GM19193 (cell line): Measurements from ENCODE around the gene WWTR1.

Experiments used
- POLR2A ChIP-seq: IDR thresholded peaks from 4 replicates; pipeline ENCODE4 v1.6.1; 2011; ENCODE audit not compliant: insufficient read depth, insufficient read length; ENCODE audit errors: extremely low read depth

Gene WWTR1

DNA sequence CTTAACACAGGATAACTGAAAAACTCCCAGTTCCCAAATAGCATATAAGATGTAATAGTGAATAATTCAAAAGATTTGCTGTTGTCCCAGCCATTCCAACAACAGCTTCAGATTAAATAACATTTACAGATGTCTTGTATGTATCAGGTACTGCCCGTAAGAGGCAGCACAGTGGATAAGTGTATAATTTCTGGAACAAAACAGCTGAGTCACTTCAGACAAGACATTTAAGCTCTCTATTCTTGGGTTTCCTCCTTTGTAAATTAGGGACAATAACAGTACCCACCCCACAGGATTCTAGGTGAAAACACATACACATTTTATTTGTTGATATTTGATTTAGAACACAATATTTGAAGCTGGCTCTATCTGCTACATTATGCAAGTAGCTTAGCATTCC is 2.6 kb upstream of the WWTR1 start:
- TF ChIP-seq POLR2A: no peak

DNA sequence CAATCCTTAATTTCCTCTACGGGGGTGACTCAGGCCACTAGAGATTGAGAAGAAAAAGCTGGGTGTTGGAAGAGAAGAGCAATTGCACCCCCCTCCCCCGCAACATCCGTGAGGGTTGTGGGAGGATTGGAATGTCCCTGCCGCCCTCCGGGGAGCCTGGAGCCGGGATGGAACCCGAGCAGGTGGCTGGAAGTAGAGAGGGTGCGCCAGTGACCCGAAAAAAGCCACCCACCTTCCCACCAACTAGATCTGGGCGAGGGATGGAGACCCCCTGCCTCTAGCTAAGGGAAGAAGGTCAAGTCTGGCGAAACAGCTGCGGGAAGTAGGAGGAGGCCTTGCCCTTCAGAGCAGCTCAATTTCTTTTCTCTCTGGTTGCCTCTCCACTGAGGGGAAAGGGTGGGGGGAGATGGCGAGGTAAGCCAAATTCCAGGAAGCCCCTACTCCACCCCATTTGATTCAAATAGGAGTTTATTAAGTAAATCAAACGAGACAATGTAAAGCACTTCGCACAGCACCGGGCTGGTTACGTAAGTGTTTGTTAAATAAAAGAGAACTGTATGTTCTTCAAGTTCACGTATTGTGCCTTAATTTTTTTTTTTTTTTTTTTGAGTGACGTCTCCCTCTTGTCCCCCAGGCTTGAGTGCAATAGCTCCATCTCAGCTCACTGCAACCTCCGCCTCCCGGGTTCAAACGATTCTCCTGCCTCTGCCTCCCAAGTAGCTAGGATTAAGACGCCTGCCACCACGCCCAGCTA is 1.1 kb upstream of the WWTR1 start:
- TF ChIP-seq POLR2A: no peak

DNA sequence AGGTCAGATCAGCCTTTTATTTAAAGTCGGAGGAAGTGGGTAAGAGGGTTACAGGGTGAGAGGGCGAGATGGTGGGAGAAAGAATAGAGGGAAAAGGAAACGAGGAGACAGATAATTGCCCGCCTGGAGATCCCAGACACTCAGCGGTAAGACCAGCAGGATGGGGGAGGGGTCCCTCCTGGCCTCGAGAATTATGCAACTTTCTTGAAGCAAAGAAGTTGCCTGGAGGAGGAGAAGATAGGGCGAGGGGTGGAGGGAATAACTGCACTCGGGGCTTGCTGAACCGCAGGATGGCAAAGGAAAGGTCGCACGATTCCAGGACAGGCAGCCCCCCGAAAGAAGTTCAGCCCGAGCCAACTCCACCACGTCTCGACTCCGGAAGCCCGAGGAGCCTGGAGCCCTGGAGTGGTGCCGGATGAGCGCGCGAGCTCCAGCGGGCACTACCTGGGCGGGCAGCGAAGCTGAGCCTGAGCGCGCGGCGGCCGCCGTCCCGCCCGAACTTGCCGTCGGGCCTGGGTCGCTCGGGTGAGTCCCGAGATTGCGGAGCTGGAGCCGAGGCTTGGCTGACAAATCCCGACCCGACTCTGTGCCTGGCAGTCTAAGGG is 402 bp downstream of the WWTR1 start:
- no peak for TF ChIP-seq POLR2A

DNA sequence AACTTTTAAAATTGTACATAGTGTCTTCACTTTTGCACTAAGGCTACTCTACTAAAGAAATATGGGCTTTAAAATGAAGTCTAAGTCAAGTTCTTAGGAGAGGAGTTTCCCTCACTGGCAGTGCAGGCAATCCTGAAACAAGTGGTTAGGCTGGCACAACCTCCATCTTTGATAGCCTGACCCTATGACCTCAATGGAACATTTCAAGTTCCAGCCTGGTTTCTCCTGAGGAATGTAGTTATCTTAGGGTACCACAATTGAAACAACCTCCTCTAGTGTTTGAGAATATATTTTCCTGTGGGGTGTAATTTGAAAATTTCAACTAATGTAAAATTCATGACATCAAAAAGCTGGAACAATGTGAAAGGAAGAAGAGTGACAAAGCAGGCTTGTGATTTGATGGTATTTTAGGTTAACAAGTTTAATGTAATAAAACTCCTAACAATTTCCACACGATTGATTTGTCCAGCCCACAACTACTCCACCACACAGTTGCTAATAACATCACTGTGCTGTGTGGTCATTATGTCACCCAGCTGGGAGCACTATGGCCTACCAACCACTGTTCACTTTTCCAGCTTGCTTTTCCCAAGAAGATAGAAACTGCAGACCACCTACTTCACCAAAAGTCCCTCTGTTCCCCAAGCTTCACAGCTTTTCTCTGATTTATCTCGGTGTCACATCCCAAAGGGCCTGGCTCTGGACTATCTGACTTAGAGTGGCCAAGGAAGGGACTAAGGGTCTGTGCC is 1.8 kb downstream of the WWTR1 start:
- no peak for TF ChIP-seq POLR2A

DNA sequence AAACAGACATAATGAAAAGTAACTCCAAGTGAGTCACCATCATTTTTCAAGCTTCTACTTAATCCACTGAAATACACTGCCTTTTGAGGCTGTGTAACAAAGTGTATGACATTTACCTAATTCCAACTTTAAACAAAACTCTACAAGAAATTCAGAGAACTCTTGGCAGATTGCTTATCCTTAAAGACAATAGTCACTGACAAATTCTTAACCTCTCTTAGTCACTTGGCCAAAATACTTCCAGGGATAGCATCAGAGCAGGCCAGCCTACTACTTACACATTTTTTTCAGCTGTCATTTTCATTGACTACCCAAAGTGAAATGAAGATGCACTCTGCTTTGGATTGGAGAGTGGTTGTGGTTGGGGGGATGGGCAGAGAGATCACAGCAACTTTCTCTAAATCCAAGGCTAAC is 3.6 kb downstream of the WWTR1 start:
- TF ChIP-seq POLR2A: no peak

DNA sequence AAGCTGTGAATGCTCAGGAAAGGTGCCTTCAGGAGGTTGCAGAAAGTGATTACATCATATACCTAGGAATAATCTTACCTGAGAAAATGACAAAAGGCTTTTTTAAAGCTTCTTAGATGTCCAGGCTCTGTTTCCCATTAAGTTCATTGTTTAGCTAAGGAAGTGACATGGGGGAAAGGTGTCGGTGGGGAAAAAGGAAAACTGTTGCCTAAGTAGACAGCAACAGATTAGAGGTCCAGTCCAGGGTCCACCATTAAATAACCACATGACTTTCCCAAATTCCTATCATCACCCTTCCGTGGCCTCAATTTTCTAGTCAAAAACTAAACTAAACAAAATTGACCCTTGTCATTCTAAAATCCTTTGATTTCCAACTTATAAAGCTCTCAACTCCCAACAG is 4.3 kb downstream of the WWTR1 start:
- no peak for TF ChIP-seq POLR2A

DNA sequence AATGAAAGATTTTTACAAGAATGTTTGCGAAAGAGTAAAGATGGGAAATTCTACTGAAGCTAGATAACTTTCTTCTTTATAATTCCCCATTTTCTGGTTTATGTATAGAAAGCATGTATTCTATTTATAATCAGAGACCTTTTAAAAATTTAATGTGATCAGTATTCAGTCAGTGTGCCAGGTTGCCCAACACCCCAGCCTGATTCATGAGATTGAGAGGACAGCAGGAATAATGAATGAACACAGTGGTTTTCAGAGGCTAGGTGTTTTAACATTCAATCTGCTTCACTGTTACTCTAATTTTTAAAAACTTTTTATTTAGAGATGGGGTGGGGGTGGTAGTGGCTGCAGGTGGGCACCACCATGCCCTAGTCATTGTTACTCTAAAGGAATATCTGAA is 4.7 kb downstream of the WWTR1 start:
- no peak for TF ChIP-seq POLR2A

DNA sequence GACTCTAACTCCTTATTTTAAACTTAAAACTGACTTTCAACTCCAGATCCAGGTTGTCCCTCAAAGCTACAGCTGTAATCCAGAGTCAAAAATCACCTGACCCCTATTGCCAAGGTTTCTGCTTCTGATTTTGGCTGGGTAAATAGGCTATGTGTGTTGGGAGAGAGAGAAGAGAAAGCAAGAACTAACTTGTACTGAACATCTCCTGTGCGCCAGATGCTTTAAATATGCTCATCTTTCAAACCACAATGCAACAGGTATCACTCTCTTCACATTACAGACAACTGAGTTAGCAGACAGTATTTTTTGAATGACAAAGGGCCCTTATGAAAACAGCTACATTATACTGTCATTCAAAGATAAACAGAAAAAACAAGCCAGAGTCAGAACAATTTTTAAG is 7.0 kb downstream of the WWTR1 start:
- no peak for TF ChIP-seq POLR2A

DNA sequence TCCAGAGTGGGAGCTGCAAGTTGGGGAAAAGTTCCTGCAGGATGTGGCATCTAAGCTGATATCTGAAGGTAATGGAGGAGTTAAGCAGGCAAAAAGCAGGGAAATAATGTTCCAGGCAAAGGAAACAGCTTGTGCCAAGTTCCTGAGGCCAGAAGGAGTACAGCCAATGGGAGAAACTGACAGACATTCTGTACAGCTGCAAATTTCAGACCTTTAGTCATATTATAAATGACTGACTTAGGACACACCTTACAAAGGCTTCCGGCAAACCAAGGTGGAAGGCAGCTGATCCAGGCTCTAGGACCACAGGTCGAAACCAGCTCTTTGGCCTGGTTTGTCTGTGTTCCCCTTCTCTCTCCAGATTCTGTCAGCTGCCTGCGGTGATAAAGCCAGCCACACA is 9.3 kb downstream of the WWTR1 start:
- TF ChIP-seq POLR2A: no peak

DNA sequence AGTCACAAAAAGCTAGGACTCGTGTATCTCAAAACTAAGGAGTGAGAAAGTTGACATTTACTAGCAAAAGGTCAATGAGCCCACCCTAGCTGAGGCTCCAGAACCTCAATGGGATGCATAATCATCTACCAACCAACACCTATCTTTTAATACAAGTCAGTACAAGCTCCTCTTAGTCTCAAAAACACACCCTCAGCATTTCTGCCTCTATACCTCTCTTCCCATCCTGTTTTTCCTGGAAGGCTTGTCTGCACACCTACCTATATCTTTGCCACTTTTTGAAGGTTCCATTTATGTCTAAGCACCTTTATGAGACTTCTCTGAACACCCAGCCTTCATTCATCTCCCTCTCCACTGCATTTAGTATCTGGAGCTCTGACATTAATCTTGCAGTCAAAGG is 10.0 kb downstream of the WWTR1 start:
- TF ChIP-seq POLR2A: no peak

DNA sequence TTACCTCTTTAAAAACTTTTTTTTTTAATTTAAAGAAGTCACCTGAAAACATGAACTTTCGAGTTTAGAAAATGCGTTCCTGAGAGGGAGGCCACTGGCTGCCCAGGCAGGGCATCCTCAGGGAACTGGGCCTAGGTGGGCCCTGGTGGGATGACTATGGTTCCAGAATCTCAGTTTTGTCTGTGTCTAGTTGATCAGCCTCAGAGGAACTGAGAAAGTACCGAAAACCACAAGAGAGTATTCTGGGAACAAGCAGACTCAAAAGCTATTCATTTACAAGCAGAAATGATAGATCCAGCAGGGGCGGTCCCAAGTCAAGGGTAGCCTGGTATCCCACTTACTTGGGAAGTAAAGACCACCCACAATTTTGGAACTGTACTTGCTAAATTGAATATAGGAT is 10.5 kb downstream of the WWTR1 start:
- TF ChIP-seq POLR2A: no peak

DNA sequence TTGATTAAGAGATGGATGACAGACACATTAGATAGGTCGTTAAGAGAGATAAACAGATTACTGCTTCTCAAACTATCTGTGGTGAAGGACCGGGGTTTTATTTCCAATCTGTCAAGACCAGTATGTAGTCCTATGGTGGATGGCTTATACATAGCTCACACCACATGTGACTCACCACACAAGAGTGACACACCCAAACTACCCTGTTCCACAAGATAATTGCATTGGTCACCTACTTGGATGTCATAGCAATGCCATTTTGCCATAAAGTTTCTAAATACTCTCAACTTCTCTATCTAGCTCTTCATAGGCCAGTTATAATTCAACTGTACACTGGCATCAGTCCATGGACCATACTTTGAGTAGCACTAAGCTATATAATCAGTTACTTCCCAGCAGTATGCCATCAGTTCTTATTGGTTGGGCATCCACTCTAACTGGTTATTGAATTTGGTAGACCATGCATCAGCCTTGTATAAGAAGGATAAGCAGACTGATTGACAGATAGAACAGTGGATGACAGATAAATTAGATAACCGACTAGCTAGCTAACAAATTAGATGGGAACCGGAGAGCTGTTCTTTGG is 11.6 kb downstream of the WWTR1 start:
- TF ChIP-seq POLR2A: no peak

DNA sequence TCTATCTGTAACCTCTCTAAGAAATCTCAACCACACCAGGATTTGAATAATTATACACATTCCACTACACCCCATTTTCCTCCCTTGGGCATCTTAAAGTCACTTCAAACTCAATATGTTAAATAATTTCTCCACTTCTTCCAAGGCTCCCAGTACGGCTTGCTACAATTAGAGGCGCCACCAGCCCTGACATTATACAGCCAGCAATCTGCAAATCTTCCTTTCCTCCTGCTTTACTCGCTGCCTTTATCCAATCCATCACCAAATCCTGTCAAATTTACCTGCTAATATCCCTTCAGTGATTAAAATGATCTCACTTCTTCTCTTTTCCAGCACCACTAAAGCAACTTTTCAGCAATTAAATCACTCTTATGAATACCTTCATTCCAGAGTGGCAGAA is 13.9 kb downstream of the WWTR1 start:
- TF ChIP-seq POLR2A: no peak

DNA sequence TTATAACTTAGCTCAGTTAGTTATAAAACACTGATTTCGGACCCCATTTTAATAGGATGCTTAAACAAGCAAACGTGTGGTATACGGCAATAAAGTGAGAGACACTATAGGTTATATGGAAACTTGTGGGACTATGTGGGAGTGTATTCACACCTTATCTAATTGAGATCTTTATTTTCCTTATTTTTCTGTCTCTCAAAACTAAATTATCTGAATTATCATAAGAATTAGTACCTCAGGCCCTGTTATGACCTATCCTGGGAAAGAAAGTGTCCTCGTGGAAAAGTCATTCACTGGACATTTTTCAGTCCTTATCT is 14.4 kb downstream of the WWTR1 start:
- TF ChIP-seq POLR2A: no peak

DNA sequence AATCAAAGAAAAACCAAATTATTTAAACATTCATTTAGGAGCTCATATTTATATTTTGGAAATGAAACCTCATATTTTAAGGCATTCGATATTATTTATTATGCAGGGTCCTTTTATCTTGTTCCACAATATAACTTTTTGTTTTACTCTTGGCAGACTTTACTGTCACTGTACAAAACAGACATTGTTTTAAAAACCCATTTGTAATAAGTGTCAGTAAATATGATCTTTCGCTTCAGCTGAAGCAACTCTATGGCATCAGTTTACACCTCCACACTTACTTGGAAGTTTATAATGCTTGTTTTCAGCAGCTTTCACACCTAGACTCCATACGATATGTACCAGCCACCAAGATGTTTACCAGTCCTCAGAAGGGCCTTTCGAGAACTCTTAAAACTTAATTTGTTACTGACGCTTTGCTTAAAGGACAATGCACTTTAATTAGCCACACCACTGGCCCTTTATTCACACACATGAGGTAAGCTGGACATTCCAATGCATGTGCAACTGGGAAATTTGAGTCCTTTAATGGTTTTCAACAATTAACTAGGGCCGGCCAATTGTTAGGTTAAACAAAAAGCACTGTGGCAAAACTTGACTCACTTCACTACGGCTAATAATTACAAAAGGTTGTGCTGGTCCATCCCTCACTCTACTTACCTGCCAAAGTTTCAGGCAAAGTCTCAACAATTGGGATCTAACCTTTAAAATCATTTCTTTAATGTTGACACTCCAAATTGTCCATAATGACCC is 16.7 kb downstream of the WWTR1 start:
- TF ChIP-seq POLR2A: no peak
